Activated CD8-positive, alpha-beta memory T cell treated with anti-CD3 and anti-CD28 coated beads for 24 hours (primary cell): Measurements from ENCODE around the gene FOXP1.
A peak's percentile ranks its signal among the peaks of the same experiment; 100 is the strongest.

Source experiments
- DNase-seq: peaks from one replicate; pipeline ENCODE4 v3.0.0-alpha.2; 2020

Gene FOXP1

GRCh38 chr3:71083726-71084131 is 499.8 kb downstream of the FOXP1 start:
- no peak for DNase-seq

GRCh38 chr3:71082833-71083232 is 500.7 kb downstream of the FOXP1 start:
- no peak for DNase-seq

GRCh38 chr3:71080517-71081083 is 502.9 kb downstream of the FOXP1 start:
- DNase-seq, result no peak

DNA sequence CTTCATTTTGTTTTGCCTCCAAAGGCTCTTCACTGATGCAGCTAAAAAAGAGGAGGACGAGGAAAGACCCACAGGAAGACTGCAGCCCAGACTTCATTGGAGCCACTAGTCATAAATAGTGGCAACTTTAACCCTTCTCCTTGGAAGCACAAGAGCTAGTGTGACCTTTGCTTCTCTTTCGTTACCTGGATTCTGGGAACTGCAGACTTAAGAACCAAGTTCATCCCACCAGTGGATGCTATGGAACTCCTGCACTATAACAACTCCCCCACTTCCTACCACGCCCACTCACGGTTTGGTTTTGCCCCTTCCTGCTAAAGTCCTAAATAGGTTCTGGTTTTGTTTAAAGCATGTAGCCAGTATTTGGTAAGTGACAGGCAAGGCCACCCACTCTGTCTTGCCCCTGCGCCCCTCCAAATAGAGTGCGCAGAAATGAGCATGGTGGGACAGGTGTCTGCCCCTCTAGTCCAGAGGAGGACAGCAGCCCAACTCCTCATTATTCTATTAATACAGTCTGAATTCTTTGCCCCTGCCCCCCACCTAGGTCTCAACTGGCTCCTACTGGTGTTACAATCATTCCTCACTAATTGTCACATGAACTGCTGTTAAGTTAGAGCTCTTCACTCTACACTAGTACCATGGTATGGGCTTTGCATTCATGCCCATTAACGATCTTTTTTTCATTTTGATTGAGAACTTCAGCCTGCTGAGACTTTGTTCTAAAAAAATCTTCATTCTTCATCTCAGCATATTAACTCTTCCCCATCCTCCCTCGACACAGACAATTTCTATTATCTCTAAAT is 504.6 kb downstream of the FOXP1 start:
- DNase-seq, result no peak

DNA sequence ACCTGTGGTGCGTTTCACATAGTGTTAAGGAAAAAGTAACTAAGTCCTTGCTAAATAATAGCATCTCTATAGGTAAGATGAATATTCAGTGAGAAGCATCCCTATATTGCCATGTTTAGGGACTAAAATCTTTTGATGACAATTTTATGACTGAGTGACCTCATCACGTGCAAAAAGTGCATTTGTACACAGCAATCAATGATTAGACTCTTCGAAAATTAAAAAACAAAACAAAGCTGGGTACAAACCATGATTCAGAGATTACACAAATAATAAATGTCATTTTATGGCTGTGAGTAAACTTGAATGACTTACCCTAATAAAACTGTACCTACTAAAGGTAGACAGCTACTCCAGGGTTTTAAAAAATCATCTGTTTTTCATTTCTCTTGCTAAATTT is 505.3 kb downstream of the FOXP1 start:
- no peak for DNase-seq

GRCh38 chr3:71077070-71077469 is 506.5 kb downstream of the FOXP1 start:
- no peak for DNase-seq

- no peak for DNase-seq
Measured at GRCh38 chr3:71076361-71077002, 507.0 kb downstream of the FOXP1 start.

- no peak for DNase-seq
Measured at GRCh38 chr3:71075494-71075893, 508.0 kb downstream of the FOXP1 start.

GRCh38 chr3:71074423-71074822 is 509.1 kb downstream of the FOXP1 start:
- no peak for DNase-seq

- no peak for DNase-seq
Measured at GRCh38 chr3:71072986-71073385, 510.5 kb downstream of the FOXP1 start.

- DNase-seq, result no peak
Measured at GRCh38 chr3:71072287-71072686, 511.2 kb downstream of the FOXP1 start.

GRCh38 chr3:71070497-71071463 is 512.7 kb downstream of the FOXP1 start:
- DNase-seq, result no peak

DNA sequence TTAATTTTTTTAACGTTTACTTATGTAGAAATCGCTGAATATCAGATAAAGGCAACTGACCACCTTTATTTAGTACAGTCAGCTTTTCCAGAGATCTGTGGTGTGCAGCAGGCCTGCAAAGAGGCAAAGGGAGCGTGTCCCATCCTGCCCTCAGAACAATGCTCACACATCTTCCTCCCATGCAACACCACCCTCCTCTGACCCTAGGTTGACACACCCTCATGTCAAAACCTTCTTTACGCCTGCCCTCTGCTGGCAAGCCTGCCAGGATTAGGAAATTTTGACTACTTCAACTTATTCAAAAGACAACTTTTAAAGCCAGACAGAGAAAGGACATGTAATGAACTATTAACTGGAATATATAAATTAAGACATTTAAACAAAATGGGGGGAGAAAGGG is 513.7 kb downstream of the FOXP1 start:
- peak; percentile 83 for DNase-seq

- DNase-seq, result no peak
Measured at GRCh38 chr3:71067977-71068654, 515.4 kb downstream of the FOXP1 start.

DNA sequence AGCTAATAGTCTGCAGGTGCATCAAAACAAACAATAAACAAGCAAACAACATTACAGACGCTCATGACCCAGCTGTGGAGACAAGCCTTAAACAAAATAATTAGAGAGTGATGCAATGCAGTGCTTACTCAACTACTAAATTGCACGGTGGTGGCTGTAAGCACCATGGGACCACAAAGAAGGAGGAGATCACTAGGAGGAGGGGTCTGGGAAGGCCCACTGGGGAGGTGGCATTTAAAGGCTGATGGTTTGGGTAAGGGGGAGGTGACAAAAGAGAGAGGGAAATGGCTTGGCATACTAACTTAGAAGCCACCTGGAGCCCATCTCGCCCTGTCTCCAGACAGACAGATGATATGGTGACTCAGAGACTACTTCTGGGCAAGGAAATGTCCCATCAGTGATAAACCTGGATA is 516.7 kb downstream of the FOXP1 start:
- no peak for DNase-seq

DNA sequence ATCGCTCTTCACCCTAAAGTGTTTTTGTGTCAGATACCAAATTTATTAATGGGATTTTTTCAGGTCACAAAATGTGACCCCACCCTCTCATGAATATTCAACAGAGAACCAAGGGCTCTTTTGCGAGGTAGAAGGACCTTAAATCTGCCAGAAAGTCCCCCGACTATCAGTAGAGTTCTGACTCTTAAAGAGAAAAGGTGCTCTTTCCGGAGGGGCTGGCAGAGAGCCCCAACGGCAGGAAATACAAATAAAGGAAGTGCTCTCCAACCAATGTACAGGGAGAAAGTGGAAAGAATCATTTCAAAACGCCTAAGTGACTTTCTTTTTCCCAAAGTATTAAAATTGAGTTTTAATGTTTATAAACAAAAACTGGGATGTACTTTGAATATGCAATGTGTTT is 517.2 kb downstream of the FOXP1 start:
- no peak for DNase-seq

DNA sequence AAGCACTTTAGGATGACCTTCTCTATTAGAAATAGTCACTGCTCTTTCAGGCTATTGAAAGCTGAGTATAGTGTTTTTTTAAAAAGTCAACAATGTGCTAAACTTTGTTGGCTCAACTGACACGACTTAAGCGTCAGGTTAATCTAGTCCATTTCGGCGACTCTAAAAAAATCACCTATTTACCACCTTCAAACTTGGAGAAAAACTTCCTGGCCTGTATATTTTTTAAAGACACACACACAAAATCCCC is 517.8 kb downstream of the FOXP1 start:
- no peak for DNase-seq

DNA sequence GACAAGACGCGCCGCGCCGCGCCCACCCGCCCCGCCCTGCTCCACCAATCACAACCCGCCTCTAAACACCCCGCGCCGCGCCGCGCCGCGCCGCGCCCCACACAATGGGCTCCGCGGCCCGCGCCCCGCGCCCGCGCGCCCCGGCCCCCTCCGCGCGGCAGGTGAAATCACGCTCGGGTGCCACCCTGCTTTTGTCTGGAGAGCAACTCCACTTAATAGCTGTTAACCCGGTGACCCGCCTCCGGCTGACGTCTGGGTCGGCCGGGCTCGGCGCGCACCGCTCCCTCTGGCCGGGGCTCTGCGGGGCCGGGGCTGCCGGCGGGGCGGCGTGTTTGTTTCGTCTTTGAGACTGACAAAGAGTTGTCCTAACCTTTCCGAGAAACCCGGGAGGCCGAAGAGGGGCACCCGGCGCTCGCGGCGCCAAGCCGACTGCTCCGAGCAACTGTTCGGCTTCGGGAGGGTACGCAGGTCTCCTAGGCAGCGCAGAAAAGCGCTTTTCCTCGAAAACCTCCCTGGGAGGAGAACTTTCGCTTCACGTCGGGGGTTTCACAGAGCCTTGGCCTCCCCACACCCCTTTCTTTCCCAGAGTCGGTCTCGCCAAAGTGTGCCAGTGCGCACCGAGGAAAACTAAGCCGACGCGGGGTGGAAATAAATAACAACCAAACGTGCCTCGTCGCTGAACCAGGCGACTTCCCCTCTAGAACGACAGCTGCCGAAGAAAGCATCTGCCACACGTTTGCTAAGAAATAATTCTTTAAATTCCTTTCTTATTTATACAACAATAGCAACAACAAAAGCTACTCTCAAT is 518.4 kb downstream of the FOXP1 start:
- DNase-seq, result peak; percentile 84

GRCh38 chr3:71064291-71064955 is 519.1 kb downstream of the FOXP1 start:
- DNase-seq, result peak; percentile 89

DNA sequence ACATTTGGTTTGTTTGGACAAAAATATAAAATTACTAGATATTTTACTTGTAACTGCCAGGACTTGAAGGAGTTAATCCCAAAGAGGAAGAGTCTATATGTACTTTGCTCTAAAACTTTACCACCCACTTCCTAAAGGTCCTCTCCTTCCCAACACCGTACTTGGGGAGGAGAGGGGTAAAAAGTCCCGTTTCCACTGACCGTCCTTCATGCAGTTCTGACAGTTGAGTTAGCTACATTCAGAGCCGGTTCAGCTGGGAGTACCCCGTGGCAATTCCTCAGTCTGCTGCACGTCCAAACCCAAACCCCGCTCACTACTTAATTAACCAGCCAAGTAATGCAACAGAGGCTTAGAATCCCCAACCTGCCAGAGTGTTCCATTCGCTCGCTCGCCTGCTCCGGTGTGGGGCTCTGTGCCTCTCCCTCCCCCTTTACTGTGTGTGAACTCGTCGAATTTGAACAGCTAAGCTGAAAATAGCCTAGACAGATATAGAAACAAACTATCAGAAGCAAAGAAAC is 519.7 kb downstream of the FOXP1 start:
- DNase-seq, result peak; percentile 83
